Natural killer cell (primary cell): ENCODE data around the gene CLCA2. TPM values are rescaled to one million over a fixed set of nuclear protein-coding genes. Genes with fewer than 3 reads are reported as not detected.
A peak's percentile ranks its signal among the peaks of the same experiment; 100 is the strongest.

ENCODE experiments used
- ATAC-seq, 3 donors: fragments of 150-1000 bp in 2 of 3; fragments of 200-7000 bp in 1 of 3; cut with Tn5 transposase; 1 replicate in 1 of 3; 2 replicates in 2 of 3; pipeline ENCODE4 v1.10.0; 2021; ENCODE audit warnings: mild to moderate bottlenecking in 2 of 3, moderate library complexity in 2 of 3
- DNase-seq, 2 donors: peaks; one replicate each; pipeline versions ENCODE4 v3.0.0 to v3.0.0-alpha.2; 2013 to 2021; ENCODE audit warnings: mixed read lengths in 1 of 2
- H3K27ac ChIP-seq: one replicate; pipeline ENCODE4 v1.5.1; 2013; ENCODE audit warnings: mild to moderate bottlenecking, low read length
- H3K27me3 ChIP-seq: one replicate; pipeline ENCODE4 v1.6.1; 2013; ENCODE audit warnings: low read length; ENCODE audit not compliant: control insufficient read depth, insufficient read depth
- H3K36me3 ChIP-seq: one replicate; pipeline ENCODE4 v1.6.1; 2013; ENCODE audit warnings: low read length; ENCODE audit not compliant: control insufficient read depth, insufficient read depth
- H3K4me1 ChIP-seq: one replicate; pipeline ENCODE4 v1.6.1; 2013; ENCODE audit warnings: low read length; ENCODE audit not compliant: control insufficient read depth, insufficient read depth
- H3K4me3 ChIP-seq: one replicate; pipeline ENCODE4 v1.5.1; 2013; ENCODE audit warnings: low read length
- H3K9me3 ChIP-seq: one replicate; pipeline ENCODE4 v1.6.1; 2013; ENCODE audit warnings: low read length; ENCODE audit not compliant: control insufficient read depth, insufficient read depth
- H3K27ac Mint-ChIP-seq, 2 donors: one replicate each; pipeline ENCODE4 v1.8.0; 2022; ENCODE audit warnings: mild to moderate bottlenecking in 2 of 2, mixed read lengths in 2 of 2, moderate library complexity in 1 of 2
- H3K27me3 Mint-ChIP-seq, 2 donors: one replicate each; pipeline ENCODE4 v1.8.0; 2022; ENCODE audit warnings: low read depth in 2 of 2, mixed read lengths in 2 of 2
- H3K36me3 Mint-ChIP-seq: one replicate; pipeline ENCODE4 v1.8.0; 2022; ENCODE audit warnings: mixed read lengths
- H3K4me1 Mint-ChIP-seq, 2 donors: one replicate each; pipeline ENCODE4 v1.8.0; 2022; ENCODE audit warnings: mixed read lengths in 2 of 2
- H3K4me3 Mint-ChIP-seq: one replicate; pipeline ENCODE4 v1.8.0; 2022; ENCODE audit warnings: mild to moderate bottlenecking, moderate library complexity, mixed read lengths
- H3K9me3 Mint-ChIP-seq, 2 donors: one replicate each; pipeline ENCODE4 v1.8.0; 2022; ENCODE audit warnings: mixed read lengths in 2 of 2
- CTCF ChIP-seq: fragments of 200-600 bp; IDR thresholded peaks from one replicate; pipeline ENCODE4 v1.8.0; 2022; ENCODE audit warnings: antibody characterized with exemption
- WGBS: methylation state at CpG from one replicate; pipeline ENCODE4 v1.1.7; 2013; ENCODE audit warnings: missing lambda C conversion rate; ENCODE audit not compliant: insufficient coverage; 5-methylcytosine and 5-hydroxymethylcytosine counted together
- intact Hi-C: fragments of 100-400 bp; cut with micrococcal nuclease; formaldehyde crosslinking; loops from one replicate; pipeline ENCODE4 v1.14.2; 2022
- total RNA-seq, 4 donors: library from RNA; stranded (reverse); fragments of 120-200 nt in 1 of 4; gene quantifications; one replicate each; pipeline versions ENCODE4 v1.2.3 to v1.2.4, GENCODE V29; 2013 to 2022

Gene CLCA2
- total RNA-seq, 3 donors from 2014 or later (not counting 1 experiment from before 2014, with no cell fraction given), result not detected

GRCh38 chr1:86498281-86498680 lies 74.3 kb downstream of the CLCA2 start:
- no peaks in the 10 kb centered on the region for H3K36me3 Mint-ChIP-seq
- H3K9me3 Mint-ChIP-seq, result no peaks in the 10 kb centered on the region
- ATAC-seq, result no peak
- H3K4me3 ChIP-seq, result no peak overlapping the region
- H3K4me1 ChIP-seq, result peaks cover 11% of the 10 kb centered on the region
- no peak for DNase-seq
- intact Hi-C loops, result no loop called here
- no peaks in the 10 kb centered on the region for H3K9me3 ChIP-seq
- no peak overlapping the region for H3K27ac ChIP-seq
- H3K27me3 ChIP-seq, result no peaks in the 10 kb centered on the region
- no peak for TF ChIP-seq CTCF
- H3K4me1 Mint-ChIP-seq, result peaks cover 6 to 11% of the 10 kb centered on the region in 2 donors
- no peak overlapping the region for H3K27ac Mint-ChIP-seq
- 49% methylated on average over 3 of the region's 3 CpGs for WGBS
- H3K36me3 ChIP-seq, result no peaks in the 10 kb centered on the region
- peaks cover 16 to 24% of the 10 kb centered on the region in 2 donors for H3K27me3 Mint-ChIP-seq
- no peak overlapping the region for H3K4me3 Mint-ChIP-seq

- Histone ChIP-seq H3K36me3 (no peaks in the 10 kb centered on the region), H3K4me1 (peaks cover 18% of the 10 kb centered on the region), H3K27ac (no peak overlapping the region), H3K9me3 (no peaks in the 10 kb centered on the region), H3K4me3 (no peak overlapping the region), H3K27me3 (no peaks in the 10 kb centered on the region)
- ATAC-seq, result peak; percentile 81 to 89 (median 87)
- H3K4me3 Mint-ChIP-seq, result no peak overlapping the region
- intact Hi-C loops, result loop anchor here (1.0 to 5.0 kb wide), 3 partner anchors 103 to 204 kb away; partner anchors contain the start of genes ODF2L and SH3GLB1
- peak; percentile 100 for TF ChIP-seq CTCF
- no peaks in the 10 kb centered on the region for H3K9me3 Mint-ChIP-seq
- WGBS, result no CpG with 5 or more reads among the region's 3 CpGs
- peaks cover 6 to 16% of the 10 kb centered on the region in 2 donors for H3K4me1 Mint-ChIP-seq
- no peaks in the 10 kb centered on the region for H3K36me3 Mint-ChIP-seq
- peak in 1 of 2 donors; percentile 57 for DNase-seq
- no peak overlapping the region for H3K27ac Mint-ChIP-seq
- H3K27me3 Mint-ChIP-seq, result peaks cover 16 to 30% of the 10 kb centered on the region in 2 donors
These were observed 76.1 kb downstream of the CLCA2 start for GRCh38 chr1:86499987-86500593.

GRCh38 chr1:86500714-86501113 lies 76.7 kb downstream of the CLCA2 start:
- Histone ChIP-seq H3K4me3 (no peak overlapping the region), H3K4me1 (peaks cover 18% of the 10 kb centered on the region), H3K9me3 (no peaks in the 10 kb centered on the region), H3K27ac (no peak overlapping the region), H3K36me3 (no peaks in the 10 kb centered on the region), H3K27me3 (no peaks in the 10 kb centered on the region)
- intact Hi-C loops, result loop anchor here (1.0 to 5.0 kb wide), 3 partner anchors 103 to 204 kb away; partner anchors contain the start of genes ODF2L and SH3GLB1
- no peak for TF ChIP-seq CTCF
- WGBS, result 90% methylated on average over 2 of the region's 2 CpGs
- peaks cover 22 to 34% of the 10 kb centered on the region in 2 donors for H3K27me3 Mint-ChIP-seq
- H3K9me3 Mint-ChIP-seq, result no peaks in the 10 kb centered on the region
- H3K36me3 Mint-ChIP-seq, result no peaks in the 10 kb centered on the region
- no peak overlapping the region for H3K27ac Mint-ChIP-seq
- H3K4me3 Mint-ChIP-seq, result no peak overlapping the region
- ATAC-seq (no peak), DNase-seq (no peak)
- peaks cover 6 to 16% of the 10 kb centered on the region in 2 donors for H3K4me1 Mint-ChIP-seq
